ENCODE data around the gene GIMAP1. TPM values are rescaled to one million over a fixed set of nuclear protein-coding genes. Genes with fewer than 3 reads are reported as not detected.

Gene GIMAP1
- total and polyA plus RNA-seq, 2 donors = 9.8 to 10.7 TPM

GRCh38 chr7:150769768-150770167 lies 53.4 kb downstream of the GIMAP1 start:
- H3K27me3 ChIP-seq (ENCODE audit: control insufficient read depth in 2 of 2, insufficient read depth in 1 of 2, low read length in 1 of 2) = no peaks in the 10 kb centered on the region
- no peak overlapping the region for H3K27ac ChIP-seq (ENCODE audit: low read depth in 1 of 2, low read length in 1 of 2)
- 92% methylated on average over 4 of the region's 4 CpGs for WGBS
- no peak for DNase-seq (ENCODE audit: low read depth in 6 of 9, low spot score in 9 of 9)
- H3K4me1 ChIP-seq (ENCODE audit: control insufficient read depth in 2 of 2, insufficient read depth in 2 of 2, low read length in 2 of 2) = no peaks in the 10 kb centered on the region
- H3K4me3 ChIP-seq (ENCODE audit: low read length in 2 of 2) = no peak overlapping the region
- no peaks in the 10 kb centered on the region for H3K36me3 ChIP-seq (ENCODE audit: control insufficient read depth in 2 of 2, insufficient read depth in 2 of 2, low read length in 1 of 2)
- H3K9me3 ChIP-seq (ENCODE audit: control insufficient read depth in 2 of 2, insufficient read depth in 1 of 2, low read length in 1 of 2) = no peaks in the 10 kb centered on the region

Other genes with a start within 250 kb of the GIMAP1 start
- 48.1 TPM for gene GIMAP7, start 201.7 kb upstream of the GIMAP1 start, total RNA-seq
- 69.0 TPM for gene GIMAP7, start 201.7 kb upstream of the GIMAP1 start, polyA plus RNA-seq
- 68.5 TPM for gene GIMAP4, start 149.2 kb upstream of the GIMAP1 start, total RNA-seq
- 40.9 TPM for gene GIMAP4, start 149.2 kb upstream of the GIMAP1 start, polyA plus RNA-seq
- 42.4 TPM for gene GIMAP6, start 84.2 kb upstream of the GIMAP1 start, total RNA-seq
- gene GIMAP6, start 84.2 kb upstream of the GIMAP1 start, polyA plus RNA-seq = 20.5 TPM
- gene GIMAP2, start 30.9 kb upstream of the GIMAP1 start, total RNA-seq = 70.4 TPM
- 32.5 TPM for gene GIMAP2, start 30.9 kb upstream of the GIMAP1 start, polyA plus RNA-seq
- gene GIMAP5, start 20.8 kb downstream of the GIMAP1 start, total RNA-seq = 39.3 TPM
- 39.8 TPM for gene GIMAP5, start 20.8 kb downstream of the GIMAP1 start, polyA plus RNA-seq
- 23.4 TPM for gene TMEM176B, start 83.8 kb downstream of the GIMAP1 start, total RNA-seq
- 34.7 TPM for gene TMEM176B, start 83.8 kb downstream of the GIMAP1 start, polyA plus RNA-seq
- gene TMEM176A, start 84.2 kb downstream of the GIMAP1 start, total RNA-seq = 11.0 TPM
- 27.9 TPM for gene TMEM176A, start 84.2 kb downstream of the GIMAP1 start, polyA plus RNA-seq
- 1.3 TPM for gene AOC1, start 135.9 kb downstream of the GIMAP1 start, total RNA-seq
- gene AOC1, start 135.9 kb downstream of the GIMAP1 start, polyA plus RNA-seq = 3.5 TPM